PFSK-1 (cell line): ENCODE data around the gene CA5A.

Experiments used
- POLR2AphosphoS5 ChIP-seq: IDR thresholded peaks from 2 replicates; pipeline ENCODE4 v1.6.1; 2012; ENCODE audit warnings: low read depth, mild to moderate bottlenecking, control low read depth, low read length, moderate library complexity
- REST ChIP-seq, 2 experiments: IDR thresholded peaks; 2 replicates each; pipeline versions ENCODE4 v1.6.1 to v1.8.0; 2011 to 2012; ENCODE audit warnings: low read depth in 2 of 2, low read length in 2 of 2, control low read depth in 1 of 2, inconsistent platforms in 1 of 2, mild to moderate bottlenecking in 1 of 2, moderate library complexity in 1 of 2; ENCODE audit not compliant: insufficient read depth in 1 of 2
- SIN3A ChIP-seq: IDR thresholded peaks from 2 replicates; pipeline ENCODE4 v1.6.1; 2012; ENCODE audit warnings: mild to moderate bottlenecking, low read length, moderate library complexity, borderline replicate concordance; ENCODE audit not compliant: insufficient read depth
- TAF1 ChIP-seq: IDR thresholded peaks from 2 replicates; pipeline ENCODE4 v1.6.1; 2012; ENCODE audit warnings: low read length, control low read depth, borderline replicate concordance; ENCODE audit not compliant: insufficient read depth

GRCh38 chr16:87851601-87852000 lies 84.7 kb downstream of the CA5A start:
- TF ChIP-seq POLR2AphosphoS5 (no peak), TAF1 (no peak), REST (IDR thresholded peaks at IDR 0.05; ENCODE audit: insufficient read depth in 1 of 2, low read depth in 2 of 2, low read length in 2 of 2) (no peak), SIN3A (no peak)
